ENCODE data around the gene IFNGR1. TPM values are rescaled to one million over a fixed set of nuclear protein-coding genes. Genes with fewer than 3 reads are reported as not detected.

The IFNGR1 gene
- total and polyA plus RNA-seq, 8 donors = 14.1 to 65.5 (median 22.6) TPM

GRCh38 chr6:137226697-137227096 lies 7.5 kb upstream of the IFNGR1 start:
- no peak for ATAC-seq
- Histone ChIP-seq H3K4me3 (no peak overlapping the region), H3K4me1 (peaks cover 0 to 3% (median 0%) of the 10 kb centered on the region in 3 donors), H3K27ac (no peak overlapping the region), H3K36me3 (no peaks in the 10 kb centered on the region), H3K9me3 (no peaks in the 10 kb centered on the region), H3K27me3 (no peaks in the 10 kb centered on the region)
- intact Hi-C loops (cut with DNase I) = no loop called here
- FAIRE-seq = no peak
- DNase-seq = no peak
- 92 to 94% methylated on average over 4 of the region's 4 CpGs for WGBS, 2 donors
- TF ChIP-seq CTCF (IDR thresholded peaks at IDR 0.05) = no peak

GRCh38 chr6:137224799-137225198 lies 5.6 kb upstream of the IFNGR1 start:
- intact Hi-C loops (cut with DNase I) = no loop called here
- Histone ChIP-seq H3K36me3 (no peaks in the 10 kb centered on the region), H3K27me3 (no peaks in the 10 kb centered on the region), H3K4me3 (no peak overlapping the region), H3K9me3 (no peaks in the 10 kb centered on the region), H3K4me1 (peaks cover 0 to 9% (median 4%) of the 10 kb centered on the region in 3 donors), H3K27ac (peak overlapping the region in 2 of 4 donors; percentile 50 to 59)
- FAIRE-seq (no peak), ATAC-seq (peak in 2 of 4 donors; percentile 55 to 60), DNase-seq (peak in 1 of 6 donors; percentile 36)
- no peak for TF ChIP-seq CTCF (IDR thresholded peaks at IDR 0.05)
- 87 to 96% methylated on average over 2 of the region's 2 CpGs for WGBS, 2 donors

- no peak for FAIRE-seq
- DNase-seq = peak in 1 of 6 donors; percentile 36
- no peak for TF ChIP-seq CTCF (IDR thresholded peaks at IDR 0.05)
- Histone ChIP-seq H3K4me1 (peaks cover 0 to 13% (median 6%) of the 10 kb centered on the region in 3 donors), H3K27me3 (no peaks in the 10 kb centered on the region), H3K4me3 (no peak overlapping the region), H3K9me3 (no peaks in the 10 kb centered on the region), H3K27ac (peak overlapping the region in 2 of 4 donors; percentile 50 to 59), H3K36me3 (no peaks in the 10 kb centered on the region)
- peak in 1 of 4 donors; percentile 11 for ATAC-seq
- intact Hi-C loops (cut with DNase I) = no loop called here
- 71 to 76% methylated on average over 6 of the region's 6 CpGs for WGBS, 2 donors
These were observed 4.4 kb upstream of the IFNGR1 start for GRCh38 chr6:137223370-137224131.

GRCh38 chr6:137222381-137222780 lies 3.2 kb upstream of the IFNGR1 start:
- TF ChIP-seq CTCF (IDR thresholded peaks at IDR 0.05) = no peak
- Histone ChIP-seq H3K4me3 (no peak overlapping the region), H3K36me3 (no peaks in the 10 kb centered on the region), H3K4me1 (peaks cover 0 to 16% (median 10%) of the 10 kb centered on the region in 3 donors), H3K27ac (peak overlapping the region in 1 of 4 donors; percentile 39), H3K9me3 (no peaks in the 10 kb centered on the region), H3K27me3 (no peaks in the 10 kb centered on the region)
- no peak for DNase-seq
- 85% methylated on average over 3 of the region's 3 CpGs for WGBS, 2 donors
- intact Hi-C loops (cut with DNase I) = no loop called here
- FAIRE-seq = no peak
- no peak for ATAC-seq
